Activated naive CD4-positive, alpha-beta T cell treated with anti-CD3 and anti-CD28 coated beads for 36 hours (primary cell): ENCODE data around the gene ANKZF1. TPM values are rescaled to one million over a fixed set of nuclear protein-coding genes. Genes with fewer than 3 reads are reported as not detected.
A peak's percentile ranks its signal among the peaks of the same experiment; 100 is the strongest.

ENCODE experiments used
- CTCF ChIA-PET: fragments of 350-600 bp; sonication (Branson Sonifier 250); formaldehyde crosslinking; loops from one replicate; lab custom pipeline; 2021; ENCODE audit warnings: antibody characterized with exemption; lab: Charles Lee
- DNase-seq: peaks from one replicate; pipeline ENCODE4 v3.0.0-alpha.2; 2020
- H3K27ac Mint-ChIP-seq: one replicate; pipeline ENCODE4 v1.8.0; 2021; ENCODE audit warnings: mild to moderate bottlenecking, mixed read lengths
- H3K27me3 Mint-ChIP-seq: one replicate; pipeline ENCODE4 v1.8.0; 2021; ENCODE audit warnings: low read depth, mixed read lengths
- H3K36me3 Mint-ChIP-seq: one replicate; pipeline ENCODE4 v1.8.0; 2021; ENCODE audit warnings: low read depth, mixed read lengths
- H3K4me1 Mint-ChIP-seq: one replicate; pipeline ENCODE4 v1.8.0; 2021; ENCODE audit warnings: low read depth, mixed read lengths
- H3K4me3 Mint-ChIP-seq: one replicate; pipeline ENCODE4 v1.8.0; 2021; ENCODE audit warnings: mild to moderate bottlenecking, moderate library complexity, mixed read lengths
- H3K9me3 Mint-ChIP-seq: one replicate; pipeline ENCODE4 v1.8.0; 2021; ENCODE audit warnings: mixed read lengths
- intact Hi-C: fragments of 100-400 bp; cut with micrococcal nuclease; formaldehyde crosslinking; loops from one replicate; pipeline ENCODE4 v1.15.1; 2023
- total RNA-seq, 2 experiments: library from RNA; stranded (reverse); gene quantifications; one replicate each; pipeline ENCODE4 v1.2.3, GENCODE V29; 2021

ANKZF1 gene
- total RNA-seq, 2 experiments from 2014 or later, result 87.7 to 88.5 TPM

- H3K9me3 Mint-ChIP-seq, result no peaks in the 10 kb centered on the region
- no peak for DNase-seq
- CTCF ChIA-PET, result no interaction called here
- H3K36me3 Mint-ChIP-seq, result peaks cover 27% of the 10 kb centered on the region
- intact Hi-C loops, result loop anchor here (1.0 to 10.0 kb wide), 7 partner anchors 13 to 505 kb away; partner anchors contain the start of genes DNAJB2, DNPEP, GLB1L and STK16
- H3K27ac Mint-ChIP-seq, result no peak overlapping the region
- H3K4me3 Mint-ChIP-seq, result no peak overlapping the region
- H3K4me1 Mint-ChIP-seq, result peaks cover 25% of the 10 kb centered on the region
- no peaks in the 10 kb centered on the region for H3K27me3 Mint-ChIP-seq
Observed at GRCh38 chr2:219219784-219220532, 9.6 kb upstream of the ANKZF1 start.

GRCh38 chr2:219220652-219221402 lies 8.8 kb upstream of the ANKZF1 start:
- Mint-ChIP-seq H3K4me1 (peaks cover 25% of the 10 kb centered on the region), H3K4me3 (no peak overlapping the region), H3K27ac (no peak overlapping the region), H3K9me3 (no peaks in the 10 kb centered on the region), H3K36me3 (peaks cover 31% of the 10 kb centered on the region), H3K27me3 (no peaks in the 10 kb centered on the region)
- intact Hi-C loops, result loop anchor here (10.0 kb wide), 1 partner anchor 506 kb away; the partner anchor contains the start of gene TTLL4
- CTCF ChIA-PET, result no interaction called here
- no peak for DNase-seq

- Mint-ChIP-seq H3K9me3 (no peaks in the 10 kb centered on the region), H3K36me3 (peaks cover 32% of the 10 kb centered on the region)
- no peak for DNase-seq
Observed at GRCh38 chr2:219221957-219222518, 7.6 kb upstream of the ANKZF1 start.

GRCh38 chr2:219223831-219224610 lies 5.6 kb upstream of the ANKZF1 start:
- H3K27ac Mint-ChIP-seq, result no peak overlapping the region
- no peak overlapping the region for H3K4me3 Mint-ChIP-seq
- peaks cover 34% of the 10 kb centered on the region for H3K36me3 Mint-ChIP-seq

More at GRCh38 chr2:219221957-219222518, 7.6 kb upstream of the ANKZF1 start:
- Mint-ChIP-seq H3K4me1 (peaks cover 15% of the 10 kb centered on the region), H3K27me3 (no peaks in the 10 kb centered on the region), H3K27ac (no peak overlapping the region), H3K4me3 (no peak overlapping the region)
- CTCF ChIA-PET, result interaction anchor here (1.1 kb wide), 1 partner anchor 74 kb away, joined by 3 read pairs; no protein-coding TSS in a partner anchor
- intact Hi-C loops, result loop anchor here (10.0 kb wide), 1 partner anchor 507 kb away; the partner anchor contains the start of gene TTLL4

GRCh38 chr2:219225350-219225749 lies 4.3 kb upstream of the ANKZF1 start:
- Mint-ChIP-seq H3K4me3 (no peak overlapping the region), H3K27ac (no peak overlapping the region), H3K27me3 (no peaks in the 10 kb centered on the region), H3K4me1 (peaks cover 20% of the 10 kb centered on the region), H3K36me3 (peaks cover 34% of the 10 kb centered on the region), H3K9me3 (no peaks in the 10 kb centered on the region)
- no peak for DNase-seq
- intact Hi-C loops, result loop anchor here (10.0 kb wide), 1 partner anchor 511 kb away; the partner anchor contains the start of gene TTLL4
- CTCF ChIA-PET, result no interaction called here

More at GRCh38 chr2:219223831-219224610, 5.6 kb upstream of the ANKZF1 start:
- CTCF ChIA-PET, result interaction anchor here (1.0 to 1.2 kb wide), 2 partner anchors 64 to 71 kb away, joined by 3 to 5 read pairs; no protein-coding TSS in a partner anchor
- Mint-ChIP-seq H3K9me3 (no peaks in the 10 kb centered on the region), H3K4me1 (peaks cover 22% of the 10 kb centered on the region), H3K27me3 (no peaks in the 10 kb centered on the region)
- no peak for DNase-seq
- intact Hi-C loops, result loop anchor here (10.0 kb wide), 1 partner anchor 509 kb away; the partner anchor contains the start of gene TTLL4

- Mint-ChIP-seq H3K9me3 (no peaks in the 10 kb centered on the region), H3K27ac (peak overlapping the region; percentile 53), H3K4me3 (peak overlapping the region; percentile 96), H3K4me1 (peaks cover 38% of the 10 kb centered on the region), H3K36me3 (peaks cover 42% of the 10 kb centered on the region), H3K27me3 (no peaks in the 10 kb centered on the region)
- DNase-seq, result no peak
- intact Hi-C loops, result loop anchor here (10.0 kb wide), 1 partner anchor 513 kb away; the partner anchor contains the start of gene TTLL4
- CTCF ChIA-PET, result interaction anchor here (0.8 to 2.2 kb wide), 5 partner anchors 9 to 67 kb away, joined by 3 to 8 read pairs (median 3); partner anchors contain the start of genes ABCB6, GLB1L and STK16
Observed at GRCh38 chr2:219228041-219228910, 1.3 kb upstream of the ANKZF1 start.

GRCh38 chr2:219228911-219229304 lies 698 bp upstream of the ANKZF1 start:
- H3K27me3 Mint-ChIP-seq, result no peaks in the 10 kb centered on the region
- no peak for DNase-seq
- peaks cover 44% of the 10 kb centered on the region for H3K4me1 Mint-ChIP-seq
- peak overlapping the region; percentile 53 for H3K27ac Mint-ChIP-seq
- peaks cover 43% of the 10 kb centered on the region for H3K36me3 Mint-ChIP-seq
- intact Hi-C loops, result loop anchor here (1.0 to 10.0 kb wide), 12 partner anchors 11 to 661 kb away; partner anchors contain the start of genes ABCB6, CNOT9, DNAJB2 and GLB1L
- H3K4me3 Mint-ChIP-seq, result peak overlapping the region; percentile 96
- no peaks in the 10 kb centered on the region for H3K9me3 Mint-ChIP-seq
- CTCF ChIA-PET, result interaction anchor here (0.8 to 2.2 kb wide), 7 partner anchors 10 to 67 kb away, joined by 3 to 8 read pairs (median 4); partner anchors contain the start of genes ABCB6, GLB1L and STK16

GRCh38 chr2:219230059-219230540 lies 494 bp downstream of the ANKZF1 start:
- Mint-ChIP-seq H3K9me3 (no peaks in the 10 kb centered on the region), H3K27me3 (no peaks in the 10 kb centered on the region), H3K36me3 (peaks cover 43% of the 10 kb centered on the region), H3K4me3 (peak overlapping the region; percentile 96), H3K27ac (peak overlapping the region; percentile 97), H3K4me1 (peaks cover 48% of the 10 kb centered on the region)
- CTCF ChIA-PET, result interaction anchor here (0.9 to 2.2 kb wide), 9 partner anchors 9 to 69 kb away, joined by 3 to 8 read pairs (median 4); partner anchors contain the start of genes GLB1L and STK16
- peak; percentile 63 for DNase-seq
- intact Hi-C loops, result no loop called here

- H3K36me3 Mint-ChIP-seq, result peaks cover 54% of the 10 kb centered on the region
Observed at GRCh38 chr2:219234331-219234730, 4.7 kb downstream of the ANKZF1 start.

GRCh38 chr2:219243291-219243761 lies 13.7 kb downstream of the ANKZF1 start:
- no peak for DNase-seq
- Mint-ChIP-seq H3K36me3 (peaks cover 10% of the 10 kb centered on the region), H3K4me1 (peaks cover 37% of the 10 kb centered on the region), H3K9me3 (no peaks in the 10 kb centered on the region), H3K27me3 (no peaks in the 10 kb centered on the region), H3K27ac (no peak overlapping the region), H3K4me3 (peak overlapping the region; percentile 68)
- CTCF ChIA-PET, result no interaction called here
- intact Hi-C loops, result no loop called here

More at GRCh38 chr2:219234331-219234730, 4.7 kb downstream of the ANKZF1 start:
- Mint-ChIP-seq H3K27me3 (no peaks in the 10 kb centered on the region), H3K27ac (no peak overlapping the region), H3K4me1 (peaks cover 31% of the 10 kb centered on the region), H3K9me3 (no peaks in the 10 kb centered on the region), H3K4me3 (no peak overlapping the region)
- DNase-seq, result no peak
- intact Hi-C loops, result no loop called here
- CTCF ChIA-PET, result interaction anchor here (0.9 to 1.1 kb wide), 2 partner anchors 61 to 64 kb away, joined by 3 to 6 read pairs; no protein-coding TSS in a partner anchor
